Osteocyte (in vitro differentiated cells): Measurements from ENCODE around the gene GID4. TPM values are rescaled to one million over a fixed set of nuclear protein-coding genes. Genes with fewer than 3 reads are reported as not detected.

Source experiments
- DNase-seq: peaks from one replicate; pipeline ENCODE4 v3.0.0; 2021; ENCODE audit warnings: mixed read lengths; ENCODE audit not compliant: unreplicated experiment; ENCODE audit errors: extremely low spot score
- H3K27ac Mint-ChIP-seq: one replicate; pipeline ENCODE4 v1.8.0; 2021; ENCODE audit warnings: mild to moderate bottlenecking, mixed read lengths; ENCODE audit not compliant: unreplicated experiment
- H3K27me3 Mint-ChIP-seq: one replicate; pipeline ENCODE4 v1.8.0; 2021; ENCODE audit warnings: mixed read lengths; ENCODE audit not compliant: unreplicated experiment
- H3K36me3 Mint-ChIP-seq: one replicate; pipeline ENCODE4 v1.8.0; 2021; ENCODE audit warnings: mixed read lengths; ENCODE audit not compliant: unreplicated experiment
- H3K4me1 Mint-ChIP-seq: one replicate; pipeline ENCODE4 v1.8.0; 2021; ENCODE audit warnings: mixed read lengths; ENCODE audit not compliant: unreplicated experiment
- H3K4me3 Mint-ChIP-seq: one replicate; pipeline ENCODE4 v1.8.0; 2021; ENCODE audit warnings: mild to moderate bottlenecking, moderate library complexity, mixed read lengths; ENCODE audit not compliant: unreplicated experiment
- H3K9me3 Mint-ChIP-seq: one replicate; pipeline ENCODE4 v1.8.0; 2021; ENCODE audit warnings: mixed read lengths; ENCODE audit not compliant: unreplicated experiment
- CTCF ChIP-seq: fragments of 200-600 bp; sonication (generic); IDR thresholded peaks from 2 replicates; pipeline ENCODE4 v1.5.0; 2021; ENCODE audit warnings: antibody characterized with exemption, mild to moderate bottlenecking, moderate library complexity
- total RNA-seq: library from RNA; stranded (reverse); gene quantifications from 2 replicates; pipeline ENCODE4 v1.2.1, GENCODE V29; 2021

The GID4 gene
- total RNA-seq, 1 donor from 2014 or later, result 9.2 TPM

GRCh38 chr17:18094409-18094807 lies 55.2 kb downstream of the GID4 start:
- H3K4me3 Mint-ChIP-seq, result no peak overlapping the region
- no peak for DNase-seq
- peaks cover 33% of the 10 kb centered on the region for H3K36me3 Mint-ChIP-seq
- H3K27ac Mint-ChIP-seq, result peak overlapping the region; percentile 24
- peaks cover 4% of the 10 kb centered on the region for H3K4me1 Mint-ChIP-seq
- no peaks in the 10 kb centered on the region for H3K9me3 Mint-ChIP-seq
- no peak for TF ChIP-seq CTCF
- no peaks in the 10 kb centered on the region for H3K27me3 Mint-ChIP-seq

- Mint-ChIP-seq H3K4me1 (no peaks in the 10 kb centered on the region), H3K9me3 (no peaks in the 10 kb centered on the region), H3K4me3 (no peak overlapping the region), H3K27ac (no peak overlapping the region), H3K36me3 (peaks cover 31% of the 10 kb centered on the region), H3K27me3 (no peaks in the 10 kb centered on the region)
- DNase-seq, result no peak
- no peak for TF ChIP-seq CTCF
Observed at GRCh38 chr17:18099516-18099915, 60.3 kb downstream of the GID4 start.

DNA sequence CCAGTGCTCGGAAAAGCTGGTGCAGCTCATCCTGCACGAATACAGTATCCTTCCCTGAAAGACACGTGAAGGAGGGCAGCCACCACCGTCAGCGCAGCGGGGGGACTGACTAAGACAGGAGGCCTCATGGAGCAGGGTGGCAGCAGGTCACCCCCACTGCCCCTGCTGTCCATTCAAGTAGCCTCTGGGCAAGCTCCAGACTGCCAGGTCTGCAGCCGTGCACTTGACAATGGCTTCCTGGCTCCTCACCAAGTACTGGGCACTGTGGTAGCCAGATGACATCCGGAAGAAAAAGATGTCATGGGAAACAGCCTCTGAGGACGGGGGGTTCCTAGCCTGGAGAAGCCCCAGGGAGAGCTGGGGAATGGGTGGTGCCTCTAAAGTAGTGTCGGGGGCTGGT lies 61.4 kb downstream of the GID4 start:
- no peak for TF ChIP-seq CTCF
- H3K9me3 Mint-ChIP-seq, result no peaks in the 10 kb centered on the region
- H3K4me1 Mint-ChIP-seq, result no peaks in the 10 kb centered on the region
- no peak overlapping the region for H3K4me3 Mint-ChIP-seq
- DNase-seq, result no peak
- H3K27me3 Mint-ChIP-seq, result no peaks in the 10 kb centered on the region
- peaks cover 29% of the 10 kb centered on the region for H3K36me3 Mint-ChIP-seq
- H3K27ac Mint-ChIP-seq, result no peak overlapping the region

DNA sequence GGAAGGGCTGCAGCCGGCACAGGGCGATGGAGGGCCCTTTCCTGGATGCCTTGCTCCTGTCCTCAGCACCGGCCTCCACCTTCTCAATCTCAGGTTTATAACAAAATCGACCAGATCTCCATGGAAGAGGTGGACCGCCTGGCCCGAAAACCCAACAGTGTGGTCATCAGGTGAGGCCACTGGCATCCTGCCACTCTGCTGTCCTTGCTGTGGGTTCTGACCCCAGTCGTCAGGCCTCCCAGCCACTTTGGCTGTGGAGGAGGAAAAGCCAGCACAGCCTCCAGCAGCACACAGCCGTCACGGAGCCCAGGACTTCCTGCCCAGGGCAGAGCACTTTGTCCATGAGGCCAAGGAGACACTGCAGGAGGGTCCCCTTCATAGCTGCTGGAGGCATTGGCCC lies 62.6 kb downstream of the GID4 start:
- DNase-seq, result no peak
- H3K36me3 Mint-ChIP-seq, result peaks cover 17% of the 10 kb centered on the region

GRCh38 chr17:18102640-18103039 lies 63.4 kb downstream of the GID4 start:
- H3K36me3 Mint-ChIP-seq, result peaks cover 17% of the 10 kb centered on the region
- no peak overlapping the region for H3K27ac Mint-ChIP-seq
- H3K4me3 Mint-ChIP-seq, result no peak overlapping the region
- TF ChIP-seq CTCF, result no peak
- no peaks in the 10 kb centered on the region for H3K27me3 Mint-ChIP-seq
- H3K9me3 Mint-ChIP-seq, result no peaks in the 10 kb centered on the region
- H3K4me1 Mint-ChIP-seq, result no peaks in the 10 kb centered on the region
- no peak for DNase-seq

More for the DNA sequence above, 62.6 kb downstream of the GID4 start:
- TF ChIP-seq CTCF, result no peak
- H3K27ac Mint-ChIP-seq, result no peak overlapping the region
- H3K9me3 Mint-ChIP-seq, result no peaks in the 10 kb centered on the region
- H3K4me1 Mint-ChIP-seq, result no peaks in the 10 kb centered on the region
- H3K4me3 Mint-ChIP-seq, result no peak overlapping the region
- no peaks in the 10 kb centered on the region for H3K27me3 Mint-ChIP-seq
